ENCODE results near the gene FBLN1. TPM values are rescaled to one million over a fixed set of nuclear protein-coding genes. Genes with fewer than 3 reads are reported as not detected.
A peak's percentile ranks its signal among the peaks of the same experiment; 100 is the strongest.

The FBLN1 gene
- total RNA-seq, 1 experiment from 2014 or later, result 21.0 TPM

- Histone ChIP-seq H3K9me3 (replicated peaks) (no peaks in the 10 kb centered on the region), H3K4me1 (no peaks in the 10 kb centered on the region), H3K27me3 (no peaks in the 10 kb centered on the region; the same call in 1 of the 2 replicates), H3K36me3 (no peaks in the 10 kb centered on the region), H3K27ac (no peak overlapping the region), H3K4me3 (no peak overlapping the region)
- no peak for DNase-seq
These were observed 125.8 kb downstream of the FBLN1 start for GRCh38 chr22:45628515-45628914.

- Histone ChIP-seq H3K36me3 (no peaks in the 10 kb centered on the region), H3K27me3 (no peaks in the 10 kb centered on the region; the same call in 1 of the 2 replicates), H3K4me3 (no peak overlapping the region), H3K27ac (no peak overlapping the region), H3K9me3 (replicated peaks) (no peaks in the 10 kb centered on the region), H3K4me1 (no peaks in the 10 kb centered on the region)
- DNase-seq, result peak; percentile 24 to 57
These were observed 126.9 kb downstream of the FBLN1 start for GRCh38 chr22:45629469-45630089.

DNA sequence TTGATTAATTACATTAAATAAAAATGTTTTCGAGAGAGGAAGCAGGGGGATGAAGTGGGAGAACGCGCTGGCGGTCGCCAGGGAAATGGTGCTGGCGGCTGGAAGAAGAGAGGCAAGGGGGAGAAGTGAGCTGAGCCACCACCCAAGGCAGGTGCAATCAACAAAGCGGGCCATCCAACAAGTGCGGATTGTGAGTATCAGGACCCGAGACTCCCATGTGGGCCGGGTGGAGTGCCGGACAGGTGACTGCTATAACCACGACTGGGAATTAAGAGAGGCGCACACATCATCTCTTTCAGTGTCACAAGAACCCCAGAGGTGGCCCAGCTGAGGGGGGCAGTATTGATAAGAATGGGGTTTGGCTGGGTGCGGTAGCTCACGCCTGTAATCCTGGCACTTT, 127.8 kb downstream of the FBLN1 start:
- no peak overlapping the region for H3K4me3 ChIP-seq
- no peak overlapping the region for H3K27ac ChIP-seq
- H3K27me3 ChIP-seq, result no peaks in the 10 kb centered on the region; the same call in 1 of the 2 replicates
- no peaks in the 10 kb centered on the region for H3K9me3 ChIP-seq (replicated peaks)
- no peaks in the 10 kb centered on the region for H3K36me3 ChIP-seq
- H3K4me1 ChIP-seq, result no peaks in the 10 kb centered on the region
- no peak for DNase-seq

- H3K4me1 ChIP-seq, result peaks cover 5% of the 10 kb centered on the region; the same call in 1 of the 2 replicates
- H3K27ac ChIP-seq, result no peak overlapping the region
- DNase-seq, result no peak
- H3K4me3 ChIP-seq, result no peak overlapping the region
- H3K36me3 ChIP-seq, result no peaks in the 10 kb centered on the region
- no peaks in the 10 kb centered on the region; the same call in 1 of the 2 replicates for H3K27me3 ChIP-seq
- no peaks in the 10 kb centered on the region for H3K9me3 ChIP-seq (replicated peaks)
These were observed 128.6 kb downstream of the FBLN1 start for GRCh38 chr22:45631140-45631840.

GRCh38 chr22:45631841-45632238, 129.2 kb downstream of the FBLN1 start:
- peaks cover 7% of the 10 kb centered on the region; the same call in 1 of the 2 replicates for H3K4me1 ChIP-seq
- no peak for DNase-seq
- H3K4me3 ChIP-seq, result no peak overlapping the region
- H3K9me3 ChIP-seq (replicated peaks), result no peaks in the 10 kb centered on the region
- H3K36me3 ChIP-seq, result no peaks in the 10 kb centered on the region
- no peak overlapping the region for H3K27ac ChIP-seq
- H3K27me3 ChIP-seq, result no peaks in the 10 kb centered on the region; the same call in 1 of the 2 replicates

- no peak for DNase-seq
- Histone ChIP-seq H3K27me3 (no peaks in the 10 kb centered on the region; the same call in 1 of the 2 replicates), H3K4me3 (no peak overlapping the region), H3K27ac (no peak overlapping the region), H3K4me1 (peaks cover 7% of the 10 kb centered on the region; the same call in 1 of the 2 replicates), H3K36me3 (no peaks in the 10 kb centered on the region), H3K9me3 (replicated peaks) (no peaks in the 10 kb centered on the region)
These were observed 130.3 kb downstream of the FBLN1 start for GRCh38 chr22:45632791-45633515.

- Histone ChIP-seq H3K4me1 (peaks cover 7% of the 10 kb centered on the region; the same call in 1 of the 2 replicates), H3K27ac (no peak overlapping the region), H3K27me3 (peaks cover 7% of the 10 kb centered on the region; the same call in 1 of the 2 replicates), H3K9me3 (replicated peaks) (no peaks in the 10 kb centered on the region), H3K4me3 (no peak overlapping the region), H3K36me3 (no peaks in the 10 kb centered on the region)
- no peak for DNase-seq
These were observed 134.0 kb downstream of the FBLN1 start for GRCh38 chr22:45636683-45637082.

GRCh38 chr22:45638197-45638596, 135.5 kb downstream of the FBLN1 start:
- H3K27me3 ChIP-seq, result 0 out of 2 replicates have a peak, but pooled peaks cover 7% of the 10 kb centered on the region
- H3K27ac ChIP-seq, result no peak overlapping the region
- no peak for DNase-seq
- H3K4me3 ChIP-seq, result no peak overlapping the region
- no peaks in the 10 kb centered on the region for H3K9me3 ChIP-seq (replicated peaks)
- H3K4me1 ChIP-seq, result peaks cover 7% of the 10 kb centered on the region; the same call in 1 of the 2 replicates
- no peaks in the 10 kb centered on the region for H3K36me3 ChIP-seq

GRCh38 chr22:45638834-45639746, 136.4 kb downstream of the FBLN1 start:
- no peaks in the 10 kb centered on the region for H3K36me3 ChIP-seq
- 0 out of 2 replicates have a peak, but pooled peaks cover 7% of the 10 kb centered on the region for H3K27me3 ChIP-seq
- H3K9me3 ChIP-seq (replicated peaks), result no peaks in the 10 kb centered on the region
- H3K27ac ChIP-seq, result no peak overlapping the region
- H3K4me3 ChIP-seq, result no peak overlapping the region
- no peak for DNase-seq
- peaks cover 7% of the 10 kb centered on the region; the same call in 1 of the 2 replicates for H3K4me1 ChIP-seq

DNA sequence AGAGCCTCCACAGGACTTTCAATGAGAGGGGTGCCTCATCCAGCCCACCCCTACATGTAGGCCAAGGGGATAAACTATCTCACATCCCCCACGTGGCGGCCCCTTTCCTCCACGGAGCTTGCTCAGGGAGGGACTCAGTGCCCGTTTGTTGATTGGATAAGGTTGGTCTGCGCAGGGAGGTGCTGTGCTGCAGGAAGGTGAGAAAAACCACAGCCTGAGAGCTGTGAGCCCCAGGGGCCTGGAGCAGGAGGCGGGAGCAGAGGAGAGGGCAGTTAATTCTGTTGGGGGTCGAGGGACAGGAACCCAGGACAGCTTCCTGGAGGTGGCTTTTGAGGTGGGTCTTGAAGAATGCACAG, 137.0 kb downstream of the FBLN1 start:
- no peak overlapping the region for H3K4me3 ChIP-seq
- no peaks in the 10 kb centered on the region for H3K9me3 ChIP-seq (replicated peaks)
- DNase-seq, result no peak
- H3K27ac ChIP-seq, result no peak overlapping the region
- no peaks in the 10 kb centered on the region for H3K36me3 ChIP-seq
- 0 out of 2 replicates have a peak, but pooled peaks cover 7% of the 10 kb centered on the region for H3K27me3 ChIP-seq
- peaks cover 7% of the 10 kb centered on the region; the same call in 1 of the 2 replicates for H3K4me1 ChIP-seq

DNA sequence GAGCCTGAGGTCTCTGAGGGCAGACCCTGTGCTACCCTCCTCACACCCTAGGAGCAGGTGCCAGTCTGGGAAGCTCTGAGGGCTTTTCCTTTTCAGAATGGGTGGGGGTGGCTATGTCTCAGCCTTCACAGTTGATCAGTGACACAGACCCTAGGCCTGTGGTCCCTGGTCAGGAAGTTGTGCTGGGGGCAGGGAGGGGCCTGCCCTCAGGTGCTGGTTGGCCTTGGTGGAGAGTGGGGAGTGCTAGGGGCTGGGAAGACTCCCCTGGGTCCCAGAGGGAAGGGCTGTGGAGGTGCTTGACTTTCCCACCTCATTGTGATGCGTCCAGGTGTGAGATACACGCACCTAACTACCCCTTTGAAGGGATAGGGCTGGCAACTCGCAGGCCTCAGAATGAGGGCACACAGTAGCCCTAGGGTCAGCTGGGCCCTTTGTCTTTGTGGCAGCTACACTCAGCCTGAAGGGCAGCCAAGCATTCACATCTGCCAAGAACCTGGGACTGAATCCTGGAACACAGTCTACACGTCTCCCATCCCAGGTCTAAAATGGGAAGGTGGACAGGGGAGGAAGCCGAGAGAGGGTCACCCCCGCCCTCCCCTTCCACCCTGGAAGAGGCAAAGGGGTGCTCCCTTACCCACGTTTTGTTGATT, 137.7 kb downstream of the FBLN1 start:
- Histone ChIP-seq H3K36me3 (no peaks in the 10 kb centered on the region), H3K27ac (no peak overlapping the region), H3K27me3 (0 out of 2 replicates have a peak, but pooled peaks cover 7% of the 10 kb centered on the region), H3K4me3 (no peak overlapping the region), H3K4me1 (peaks cover 7% of the 10 kb centered on the region; the same call in 1 of the 2 replicates), H3K9me3 (replicated peaks) (no peaks in the 10 kb centered on the region)
- no peak for DNase-seq

DNA sequence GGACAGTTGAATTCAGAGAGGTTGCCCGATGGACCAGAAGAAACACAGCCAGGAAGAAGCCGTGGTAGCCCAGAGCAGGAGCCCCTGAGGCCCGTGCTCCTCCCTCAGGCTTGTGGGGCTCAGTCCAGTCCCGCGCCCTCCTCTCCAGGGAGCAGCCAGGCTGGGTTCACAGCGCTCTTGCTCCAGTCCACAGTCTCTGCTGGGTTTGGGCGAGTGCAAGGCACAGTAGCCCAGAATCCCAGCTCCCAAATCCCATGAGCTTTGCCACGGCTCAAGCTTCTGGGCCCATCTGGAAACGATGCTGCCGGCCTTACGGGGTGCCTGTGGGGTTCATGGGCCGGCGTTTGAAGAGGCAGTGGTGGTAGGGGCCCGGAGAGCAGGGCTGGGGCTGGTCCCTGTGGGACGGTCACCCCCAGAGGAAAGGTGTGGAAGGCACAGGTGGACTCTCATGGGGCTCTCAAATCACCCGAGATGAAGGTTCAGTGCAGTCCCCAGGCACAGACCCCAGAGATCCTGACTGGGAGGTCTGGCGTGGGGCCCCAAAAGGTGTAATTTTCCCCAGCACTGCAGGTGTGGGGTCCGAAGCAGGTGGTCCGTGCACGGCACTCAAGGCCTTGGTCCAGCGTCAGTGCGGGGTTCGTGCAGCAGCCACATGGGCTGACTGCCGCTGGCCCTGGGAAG, 138.4 kb downstream of the FBLN1 start:
- H3K27ac ChIP-seq, result no peak overlapping the region
- no peak for DNase-seq
- H3K27me3 ChIP-seq, result 0 out of 2 replicates have a peak, but pooled peaks cover 7% of the 10 kb centered on the region
- no peaks in the 10 kb centered on the region for H3K9me3 ChIP-seq (replicated peaks)
- peaks cover 4% of the 10 kb centered on the region; the same call in 1 of the 2 replicates for H3K4me1 ChIP-seq
- no peaks in the 10 kb centered on the region for H3K36me3 ChIP-seq
- H3K4me3 ChIP-seq, result no peak overlapping the region

- Histone ChIP-seq H3K4me3 (no peak overlapping the region), H3K9me3 (replicated peaks) (no peaks in the 10 kb centered on the region), H3K36me3 (no peaks in the 10 kb centered on the region), H3K4me1 (no peaks in the 10 kb centered on the region), H3K27me3 (0 out of 2 replicates have a peak, but pooled peaks cover 7% of the 10 kb centered on the region), H3K27ac (no peak overlapping the region)
- DNase-seq, result no peak
These were observed 140.3 kb downstream of the FBLN1 start for GRCh38 chr22:45642986-45643385.
